Heart left ventricle (tissue), 16 donors: ENCODE data around the gene SLX4. TPM values are rescaled to one million over a fixed set of nuclear protein-coding genes. Genes with fewer than 3 reads are reported as not detected.

Experiments used
- ATAC-seq, 4 donors: fragments of 200-7000 bp; cut with Tn5 transposase; one replicate each; pipeline ENCODE4 v1.9.1; 2020 to 2022; ENCODE audit warnings: moderate library complexity in 4 of 4, mild to moderate bottlenecking in 3 of 4, moderate number of reproducible peaks in 1 of 4
- DNase-seq, 5 donors: peaks; one replicate each; pipeline ENCODE4 v3.0.0-alpha.2; 2020
- H3K27ac ChIP-seq, 12 donors: fragments of 200-600 bp; sonication (generic) in 4 of 12; one replicate each; pipeline versions ENCODE4 v1.5.0 to v1.8.0; 2016 to 2022; ENCODE audit warnings: mild to moderate bottlenecking in 2 of 12
- H3K27me3 ChIP-seq, 9 donors: fragments of 200-600 bp; sonication (generic) in 2 of 9; one replicate each; pipeline versions ENCODE4 v1.5.1 to v1.8.0; 2016 to 2022; ENCODE audit warnings: mild to moderate bottlenecking in 3 of 9
- H3K36me3 ChIP-seq, 9 donors: fragments of 200-600 bp; sonication (generic) in 2 of 9; one replicate each; pipeline versions ENCODE4 v1.5.0 to v1.8.0; 2018 to 2022; ENCODE audit warnings: mild to moderate bottlenecking in 2 of 9
- H3K4me1 ChIP-seq, 12 donors: fragments of 200-600 bp; sonication (generic) in 4 of 12; one replicate each; pipeline versions ENCODE4 v1.5.0 to v1.8.0; 2016 to 2022; ENCODE audit warnings: mild to moderate bottlenecking in 3 of 12
- H3K4me3 ChIP-seq, 12 donors: fragments of 200-600 bp; sonication (generic) in 4 of 12; one replicate each; pipeline versions ENCODE4 v1.5.0 to v1.8.0; 2017 to 2022; ENCODE audit warnings: mild to moderate bottlenecking in 9 of 12, moderate library complexity in 4 of 12
- H3K9me3 ChIP-seq, 12 donors: fragments of 200-600 bp; sonication (generic) in 4 of 12; one replicate each; pipeline versions ENCODE4 v1.5.0 to v1.8.0; 2016 to 2022; ENCODE audit warnings: mild to moderate bottlenecking in 1 of 12
- CTCF ChIP-seq, 12 donors: fragments of 200-600 bp; sonication (generic) in 4 of 12; IDR thresholded peaks; one replicate each; pipeline versions ENCODE4 v1.5.0 to v1.8.0; 2018 to 2022; ENCODE audit warnings: antibody characterized with exemption in 12 of 12, mild to moderate bottlenecking in 5 of 12
- POLR2A ChIP-seq, 2 donors: fragments of 450-650 bp; IDR thresholded peaks; one replicate each; pipeline ENCODE4 v1.6.1; 2017; ENCODE audit warnings: antibody characterized with exemption in 2 of 2, mild to moderate bottlenecking in 2 of 2, moderate library complexity in 2 of 2
- WGBS, 4 donors: extraction: QIAGEN DNeasy Blood & Tissue Kit in 2 of 4; methylation state at CpG; one replicate each; pipeline versions ENCODE4 v1.1.5 to v1.1.7; 2013 to 2018; 5-methylcytosine and 5-hydroxymethylcytosine counted together
- intact Hi-C, 10 donors: fragments of 100-400 bp; cut with DNase I; formaldehyde crosslinking; loops; one replicate each; pipeline versions ENCODE4 v1.11.1 to v1.14.2; 2022
- polyA plus RNA-seq, 2 donors: library from polyadenylated mRNA; stranded (reverse); fragments of 200-250 nt; gene quantifications; one replicate each; pipeline ENCODE4 v1.2.3, GENCODE V29; 2013
- total RNA-seq, 9 donors: library from RNA; depleted of rRNA in 2 of 9; stranded (reverse); fragments of >200 nt in 2 of 9; fragmentation: NEBNext Ultra II Directional in 3 of 9; extraction: Animal tissue kit (Norgen Biotek cat#: 25700) in 3 of 9; gene quantifications; one replicate each; pipeline versions ENCODE4 v1.1.0 to v1.2.4, GENCODE V29; 2016 to 2023
- donor health status: ischemic (EF 13 %, LVEDD 7.1; RV severe dilation, severe dysfunction).
- donor health status: healthy with polysubstance abuse.
- donor health status: DM: no; HTN: yes; CAD: no.
- donor health status: DM: no; HTN: no; CAD: no.
- donor health status: ischemic (EF 25% LVEDD 6.9; RV normal size, moderate dysfunction).
- donor health status: ischemic (EF 25% LVEDD 5.7; RV mildly dilated, moderate dysfunction).
- donor health status: healthy.
- donor health status: DM: yes; HTN: yes; CAD: no.
- donor health status: ischemic (EF 35%, LVEDD 5.7; RV mildly dilated, moderate dysfunction).
- donor health status: nonischemic (EF 11% LVEDD 7.7; RV severe dilation, severe dysfunction).
- donor health status: DM: yes; HTN: yes; CAD: no.
- donor health status: PGD.
- donor health status: ischemic (EF 29% LVEDD 5.4; RV normal size, mild dysfunction).
- donor health status: nonischemic (EF 23%, LVEDD 6.1; RV moderate dilation, normal function).

Gene SLX4
- total and polyA plus RNA-seq, 11 donors, result 2.0 to 4.7 (median 3.1) TPM

GRCh38 chr16:3550851-3551847, 60.3 kb downstream of the SLX4 start:
- intact Hi-C loops, result loop anchor here in 1 of 10 donors (10.0 kb wide), 1 partner anchor 64 kb away; the partner anchor contains the start of gene SLX4
- no peaks in the 10 kb centered on the region for H3K27me3 ChIP-seq

GRCh38 chr16:3549906-3550305, 61.5 kb downstream of the SLX4 start:
- ATAC-seq (no peak), DNase-seq (no peak)
- Histone ChIP-seq H3K4me3 (no peak overlapping the region), H3K36me3 (peaks cover 0 to 21% (median 0%) of the 10 kb centered on the region in 9 donors), H3K9me3 (no peaks in the 10 kb centered on the region), H3K27ac (no peak overlapping the region), H3K27me3 (no peaks in the 10 kb centered on the region), H3K4me1 (peaks cover 0 to 20% (median 2%) of the 10 kb centered on the region in 12 donors)
- 90 to 100% (median 98%) methylated on average over 1 to 2 of the region's 2 CpGs for WGBS, 4 donors
- intact Hi-C loops, result loop anchor here in 2 of 10 donors (5.0 to 10.0 kb wide), 2 partner anchors 52 to 65 kb away; partner anchors contain the start of gene SLX4 (in 1 of the 2)
- no peak for TF ChIP-seq POLR2A (IDR thresholded peaks at IDR 0.05)
- no peak for TF ChIP-seq CTCF (IDR thresholded peaks at IDR 0.05)

More at GRCh38 chr16:3550851-3551847, 60.3 kb downstream of the SLX4 start:
- no peak overlapping the region for H3K4me3 ChIP-seq
- H3K27ac ChIP-seq, result no peak overlapping the region
- peaks cover 0 to 20% (median 2%) of the 10 kb centered on the region in 12 donors for H3K4me1 ChIP-seq
- ATAC-seq, result no peak
- DNase-seq, result no peak
- H3K9me3 ChIP-seq, result no peaks in the 10 kb centered on the region
- WGBS, 4 donors, result 90 to 94% (median 93%) methylated on average over 6 of the region's 6 CpGs
- H3K36me3 ChIP-seq, result peaks cover 0 to 21% (median 0%) of the 10 kb centered on the region in 9 donors
- no peak for TF ChIP-seq CTCF (IDR thresholded peaks at IDR 0.05)
- no peak for TF ChIP-seq POLR2A (IDR thresholded peaks at IDR 0.05)

GRCh38 chr16:3548859-3549258, 62.5 kb downstream of the SLX4 start:
- DNase-seq (no peak), ATAC-seq (peak in 1 of 4 donors; percentile 6)
- H3K27ac ChIP-seq, result peak overlapping the region in 2 of 12 donors; percentile 56 to 72
- 88 to 92% (median 90%) methylated on average over 9 to 15 of the region's 15 CpGs for WGBS, 4 donors
- H3K27me3 ChIP-seq, result no peaks in the 10 kb centered on the region
- H3K9me3 ChIP-seq, result no peaks in the 10 kb centered on the region
- TF ChIP-seq POLR2A (IDR thresholded peaks at IDR 0.05) (no peak), CTCF (IDR thresholded peaks at IDR 0.05) (no peak)
- peaks cover 0 to 20% (median 2%) of the 10 kb centered on the region in 12 donors for H3K4me1 ChIP-seq
- H3K4me3 ChIP-seq, result no peak overlapping the region
- peaks cover 0 to 17% (median 0%) of the 10 kb centered on the region in 9 donors for H3K36me3 ChIP-seq
- intact Hi-C loops, result loop anchor here in 1 of 10 donors (5.0 kb wide), 1 partner anchor 53 kb away; no protein-coding TSS in a partner anchor

GRCh38 chr16:3548445-3548844, 63.0 kb downstream of the SLX4 start:
- TF ChIP-seq CTCF (IDR thresholded peaks at IDR 0.05) (no peak), POLR2A (IDR thresholded peaks at IDR 0.05) (no peak)
- H3K27me3 ChIP-seq, result no peaks in the 10 kb centered on the region
- no peaks in the 10 kb centered on the region for H3K9me3 ChIP-seq
- intact Hi-C loops, result loop anchor here in 1 of 10 donors (5.0 kb wide), 1 partner anchor 54 kb away; no protein-coding TSS in a partner anchor
- H3K27ac ChIP-seq, result peak overlapping the region in 8 of 12 donors; percentile 30 to 72 (median 48)
- no peak overlapping the region for H3K4me3 ChIP-seq
- peak in 2 of 4 donors; percentile 14 to 30 for ATAC-seq
- H3K4me1 ChIP-seq, result peaks cover 0 to 20% (median 2%) of the 10 kb centered on the region in 12 donors
- peaks cover 0 to 15% (median 0%) of the 10 kb centered on the region in 9 donors for H3K36me3 ChIP-seq
- DNase-seq, result no peak
- 65 to 80% (median 74%) methylated on average over 9 to 10 of the region's 10 CpGs for WGBS, 4 donors
